LNCaP clone FGC (cell line): ENCODE measurements around the gene TLE6.
"Not testable (repeated sequence)": the region's sequence is repeated elsewhere in the genome, so short reads cannot be mapped to it uniquely, and the experiment has no call there.

Source experiments
- DNase-seq: peaks from one replicate; pipeline ENCODE4 v3.0.0-alpha.2; 2011; ENCODE audit warnings: low read depth
- H3K4me3 ChIP-seq: 2 replicates; pipeline ENCODE4 v1.5.1; 2011; ENCODE audit warnings: mild to moderate bottlenecking, low read depth, low read length, control low read depth
- CTCF ChIP-seq: IDR thresholded peaks from 2 replicates; pipeline ENCODE4 v1.5.1; 2012; ENCODE audit warnings: mild to moderate bottlenecking; ENCODE audit not compliant: control insufficient read depth, insufficient read depth; ENCODE audit errors: extremely low read depth

The TLE6 gene

GRCh38 chr19:2962018-2962670, 15.2 kb upstream of the TLE6 start:
- no peak overlapping the region for H3K4me3 ChIP-seq

DNA sequence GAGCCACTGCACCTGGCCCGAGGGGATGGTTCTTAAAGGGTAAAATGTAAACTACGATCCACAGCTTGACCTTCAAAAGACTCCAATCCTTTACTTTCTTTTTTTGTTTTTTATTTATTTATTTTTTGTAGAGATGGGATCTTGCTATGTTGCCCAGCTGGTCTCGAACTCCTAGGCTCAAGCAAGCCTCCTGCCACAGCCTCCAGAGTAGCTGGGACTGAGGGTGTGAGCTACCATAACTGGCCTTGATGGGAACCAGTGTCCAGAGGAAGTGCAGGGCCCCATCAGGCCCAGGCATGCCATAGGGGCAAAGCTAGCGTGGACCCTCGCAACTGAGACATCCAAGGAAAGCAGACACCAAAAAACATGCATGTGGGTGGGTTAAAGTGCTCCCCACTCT, 14.2 kb upstream of the TLE6 start:
- no peak for DNase-seq
- H3K4me3 ChIP-seq: no peak overlapping the region
- no peak for TF ChIP-seq CTCF

More at GRCh38 chr19:2962018-2962670, 15.2 kb upstream of the TLE6 start:
- peak; percentile 55 for TF ChIP-seq CTCF
- DNase-seq: no peak

- DNase-seq, H3K4me3 ChIP-seq: not testable (repeated sequence)
These were observed 13.7 kb upstream of the TLE6 start for GRCh38 chr19:2963631-2964030.

DNA sequence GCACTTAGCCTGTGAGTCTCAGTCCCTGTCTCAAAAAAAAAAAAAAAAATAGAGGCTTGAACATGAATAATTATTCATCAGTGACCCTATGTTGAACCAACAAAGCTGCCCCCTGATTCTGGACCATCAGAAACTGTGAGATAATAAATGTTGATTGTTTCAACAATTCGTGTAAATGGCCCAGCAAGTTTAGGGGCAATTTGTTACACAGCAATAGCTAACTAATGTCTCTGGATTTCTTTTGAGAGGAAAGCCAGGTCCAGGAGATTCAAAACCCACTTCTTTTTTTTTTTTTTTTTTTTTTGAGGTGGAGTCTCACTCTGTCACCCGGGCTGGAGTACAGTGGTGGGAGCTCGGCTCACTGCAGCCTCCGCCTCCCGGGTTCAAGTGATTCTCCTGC, 12.5 kb upstream of the TLE6 start:
- H3K4me3 ChIP-seq: no peak overlapping the region
- no peak for TF ChIP-seq CTCF
- DNase-seq: no peak

DNA sequence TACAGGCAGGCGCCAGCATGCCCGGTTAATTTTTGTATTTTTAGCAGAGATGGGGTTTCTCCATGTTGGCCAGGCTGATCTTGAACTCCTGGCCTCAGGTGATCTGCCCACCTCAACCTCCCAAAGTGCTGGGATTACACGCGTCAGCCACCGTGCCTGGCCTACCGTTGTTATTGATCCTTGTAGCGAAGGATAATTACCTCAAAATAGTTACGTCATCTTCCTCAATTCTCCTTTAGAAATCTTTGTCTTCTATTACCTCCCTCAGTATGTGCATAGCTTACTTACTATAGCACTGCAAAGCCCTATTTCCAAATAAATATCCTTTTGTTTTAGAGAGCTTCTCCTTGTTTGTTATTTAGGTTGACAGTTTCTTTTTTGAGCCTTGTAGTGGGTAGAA, 9.4 kb upstream of the TLE6 start:
- no peak for TF ChIP-seq CTCF
- H3K4me3 ChIP-seq: no peak overlapping the region
- DNase-seq: no peak

- no peak overlapping the region for H3K4me3 ChIP-seq
- no peak for DNase-seq
- TF ChIP-seq CTCF: no peak
These were observed 8.3 kb upstream of the TLE6 start for GRCh38 chr19:2969104-2969504.

DNA sequence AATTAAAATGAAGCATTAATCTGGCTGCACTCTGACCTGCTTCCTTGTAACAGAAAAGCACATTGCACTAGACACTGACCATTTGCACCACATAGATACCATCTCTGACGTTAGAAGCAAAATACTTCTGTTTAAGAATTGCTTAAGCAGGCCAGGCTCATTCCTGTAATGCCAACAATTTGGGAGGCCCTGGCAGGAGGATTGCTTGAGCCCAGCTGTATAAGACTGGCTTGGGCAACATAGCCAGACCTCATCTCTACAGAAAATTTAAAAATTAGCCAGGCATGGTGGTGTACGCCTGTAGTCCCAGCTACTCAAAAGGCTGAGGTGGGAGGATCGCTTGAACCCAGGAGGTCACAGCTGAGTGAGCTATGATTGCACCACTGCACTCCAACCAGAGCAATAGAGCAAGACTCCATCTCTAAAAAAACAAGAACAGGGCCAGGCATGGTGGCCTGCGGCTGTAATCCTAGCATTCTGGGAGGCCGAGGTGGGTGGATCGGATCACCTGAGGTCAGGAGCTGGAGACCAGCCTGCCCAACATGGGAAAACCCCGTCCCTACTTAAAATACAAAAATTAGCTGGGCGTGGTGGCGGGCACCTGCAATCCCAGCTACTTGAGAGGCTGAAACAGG, 7.0 kb upstream of the TLE6 start:
- TF ChIP-seq CTCF: no peak
- DNase-seq: no peak
- H3K4me3 ChIP-seq: no peak overlapping the region
